Neural crest cell (in vitro differentiated cells): ENCODE results near the gene TF. TPM values are rescaled to one million over a fixed set of nuclear protein-coding genes. Genes with fewer than 3 reads are reported as not detected.

Experiments
- DNase-seq: peaks from one replicate; pipeline ENCODE4 v3.0.0; 2021; ENCODE audit warnings: low read depth, mixed read lengths, low spot score
- H3K27ac Mint-ChIP-seq: one replicate; pipeline ENCODE4 v1.8.0; 2021; ENCODE audit warnings: mild to moderate bottlenecking, mixed read lengths; ENCODE audit not compliant: unreplicated experiment
- H3K27me3 Mint-ChIP-seq: 2 replicates; pipeline ENCODE4 v1.8.0; 2021; ENCODE audit warnings: low read depth, mild to moderate bottlenecking, mixed read lengths
- H3K36me3 Mint-ChIP-seq: 2 replicates; pipeline ENCODE4 v1.8.0; 2021; ENCODE audit warnings: low read depth, mild to moderate bottlenecking, mixed read lengths
- H3K4me1 Mint-ChIP-seq: 2 replicates; pipeline ENCODE4 v1.8.0; 2021; ENCODE audit warnings: mixed read lengths
- H3K4me3 Mint-ChIP-seq: one replicate; pipeline ENCODE4 v1.8.0; 2021; ENCODE audit warnings: mild to moderate bottlenecking, mixed read lengths
- H3K9me3 Mint-ChIP-seq: 2 replicates; pipeline ENCODE4 v1.8.0; 2021; ENCODE audit warnings: mixed read lengths
- total RNA-seq: library from RNA; stranded (reverse); gene quantifications from 2 replicates; pipeline ENCODE4 v1.2.1, GENCODE V29; 2021
- TF ChIP-seq, protein P1 (sequence below): fragments of 200-600 bp; sonication (generic); conservative IDR thresholded peaks from 2 replicates; pipeline ENCODE4 v1.5.0; 2021; ENCODE audit warnings: antibody characterized with exemption, mild to moderate bottlenecking

The TF gene
- total RNA-seq, 1 donor from 2014 or later = 1.6 TPM

GRCh38 chr3:133843634-133844033, 97.4 kb downstream of the TF start:
- Mint-ChIP-seq H3K36me3 (no peaks in the 10 kb centered on the region), H3K27ac (no peak overlapping the region), H3K4me3 (no peak overlapping the region), H3K9me3 (no peaks in the 10 kb centered on the region), H3K27me3 (no peaks in the 10 kb centered on the region), H3K4me1 (no peaks in the 10 kb centered on the region)
- no peak for DNase-seq
- TF ChIP-seq, protein P1, sequence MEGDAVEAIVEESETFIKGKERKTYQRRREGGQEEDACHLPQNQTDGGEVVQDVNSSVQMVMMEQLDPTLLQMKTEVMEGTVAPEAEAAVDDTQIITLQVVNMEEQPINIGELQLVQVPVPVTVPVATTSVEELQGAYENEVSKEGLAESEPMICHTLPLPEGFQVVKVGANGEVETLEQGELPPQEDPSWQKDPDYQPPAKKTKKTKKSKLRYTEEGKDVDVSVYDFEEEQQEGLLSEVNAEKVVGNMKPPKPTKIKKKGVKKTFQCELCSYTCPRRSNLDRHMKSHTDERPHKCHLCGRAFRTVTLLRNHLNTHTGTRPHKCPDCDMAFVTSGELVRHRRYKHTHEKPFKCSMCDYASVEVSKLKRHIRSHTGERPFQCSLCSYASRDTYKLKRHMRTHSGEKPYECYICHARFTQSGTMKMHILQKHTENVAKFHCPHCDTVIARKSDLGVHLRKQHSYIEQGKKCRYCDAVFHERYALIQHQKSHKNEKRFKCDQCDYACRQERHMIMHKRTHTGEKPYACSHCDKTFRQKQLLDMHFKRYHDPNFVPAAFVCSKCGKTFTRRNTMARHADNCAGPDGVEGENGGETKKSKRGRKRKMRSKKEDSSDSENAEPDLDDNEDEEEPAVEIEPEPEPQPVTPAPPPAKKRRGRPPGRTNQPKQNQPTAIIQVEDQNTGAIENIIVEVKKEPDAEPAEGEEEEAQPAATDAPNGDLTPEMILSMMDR = no peak

- no peak for DNase-seq
- H3K27ac Mint-ChIP-seq = no peak overlapping the region
- TF ChIP-seq, protein P1 = no peak
- no peaks in the 10 kb centered on the region for H3K36me3 Mint-ChIP-seq
- H3K9me3 Mint-ChIP-seq = no peaks in the 10 kb centered on the region
- no peak overlapping the region for H3K4me3 Mint-ChIP-seq
- H3K4me1 Mint-ChIP-seq = no peaks in the 10 kb centered on the region
- no peaks in the 10 kb centered on the region for H3K27me3 Mint-ChIP-seq
Observed at GRCh38 chr3:133845127-133845526, 98.9 kb downstream of the TF start.

Other genes starting within 250 kb of the TF start
- gene CDV3, start 172.7 kb upstream of the TF start, total RNA-seq = 166 and 174 TPM in 2 replicates
- 56.0 and 58.8 TPM in 2 replicates for gene TOPBP1, start 84.5 kb upstream of the TF start, total RNA-seq
- gene SRPRB, start 59.4 kb downstream of the TF start, total RNA-seq = 59.8 and 61.5 TPM in 2 replicates
- 15.5 and 18.1 TPM in 2 replicates for gene RAB6B, start 149.5 kb downstream of the TF start, total RNA-seq